Body of pancreas (tissue), 4 donors: Measurements from ENCODE around the gene BSPRY.

Experiments
- CTCF ChIP-seq, 7 experiments: fragments of 450-650 bp in 4 of 7; fragments of 200-600 bp in 3 of 7; sonication (generic) in 3 of 7; IDR thresholded peaks; one replicate each; pipeline ENCODE4 v1.5.1; 2016 to 2019; ENCODE audit warnings: antibody characterized with exemption in 7 of 7
- POLR2A ChIP-seq, 3 donors: fragments of 450-650 bp; IDR thresholded peaks; one replicate each; pipeline ENCODE4 v1.6.1; 2016; ENCODE audit warnings: antibody characterized with exemption in 3 of 3, mild to moderate bottlenecking in 2 of 3

- no peak for TF ChIP-seq CTCF (IDR thresholded peaks at IDR 0.05)
- no peak for TF ChIP-seq POLR2A (IDR thresholded peaks at IDR 0.05)
Measured at GRCh38 chr9:113363336-113363735, 14.0 kb downstream of the BSPRY start.
